Bronchial epithelial cell (primary cell): ENCODE data around the gene ZNF224. TPM values are rescaled to one million over a fixed set of nuclear protein-coding genes. Genes with fewer than 3 reads are reported as not detected.

Source experiments
- DNase-seq: peaks from one replicate; pipeline ENCODE4 v3.0.0-alpha.2; 2010; ENCODE audit warnings: low read depth
- FAIRE-seq: peaks from 2 replicates; lab custom pipeline; 2011; peaks lifted over from hg19 to GRCh38; lab: Jason Lieb, UNC
- H3K27me3 ChIP-seq: 2 replicates; pipeline ENCODE4 v1.5.1; 2011; ENCODE audit warnings: low read length; ENCODE audit not compliant: control insufficient read depth, insufficient read depth
- H3K36me3 ChIP-seq: 2 replicates; pipeline ENCODE4 v1.5.1; 2011; ENCODE audit warnings: low read length; ENCODE audit not compliant: control insufficient read depth, insufficient read depth
- H3K4me3 ChIP-seq: 2 replicates; pipeline ENCODE4 v1.5.1; 2011; ENCODE audit warnings: mild to moderate bottlenecking, low read depth, low read length, control low read depth
- CTCF ChIP-seq: IDR thresholded peaks from 2 replicates; pipeline ENCODE4 v1.5.1; 2011; ENCODE audit warnings: mild to moderate bottlenecking, moderate library complexity, low read length, control low read depth, inconsistent platforms; ENCODE audit not compliant: insufficient read depth, severe bottlenecking
- total RNA-seq: library from RNA; depleted of rRNA; stranded (reverse); fragments of >200 nt; gene quantifications from 2 replicates; pipeline ENCODE4 v1.2.1, GENCODE V29; 2014

Gene ZNF224
- total RNA-seq, 1 donor from 2014 or later = 24.5 TPM

DNA sequence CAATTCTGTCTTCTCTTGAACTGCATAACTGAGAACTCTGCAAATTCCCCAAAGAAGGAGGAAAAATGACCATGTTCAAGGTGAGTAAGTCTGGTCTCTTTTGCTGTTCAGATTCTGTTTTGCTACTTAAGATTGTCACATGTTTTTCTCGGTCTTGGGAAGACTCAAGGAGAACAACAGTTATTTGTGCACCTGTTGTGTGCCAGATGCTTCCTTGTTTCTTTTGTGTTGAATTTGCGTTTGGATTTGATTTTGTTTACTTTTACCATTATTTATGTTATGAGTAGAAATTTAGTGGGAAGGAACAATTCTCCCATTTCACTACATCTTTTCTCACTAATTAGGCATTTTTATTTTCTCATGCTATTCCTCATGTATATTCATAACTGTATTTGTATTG, 17.8 kb upstream of the ZNF224 start:
- Histone ChIP-seq H3K36me3 (peaks cover 1% of the 10 kb centered on the region), H3K27me3 (no peaks in the 10 kb centered on the region), H3K4me3 (no peak overlapping the region)
- no peak for TF ChIP-seq CTCF
- DNase-seq = no peak
- FAIRE-seq = no peak

DNA sequence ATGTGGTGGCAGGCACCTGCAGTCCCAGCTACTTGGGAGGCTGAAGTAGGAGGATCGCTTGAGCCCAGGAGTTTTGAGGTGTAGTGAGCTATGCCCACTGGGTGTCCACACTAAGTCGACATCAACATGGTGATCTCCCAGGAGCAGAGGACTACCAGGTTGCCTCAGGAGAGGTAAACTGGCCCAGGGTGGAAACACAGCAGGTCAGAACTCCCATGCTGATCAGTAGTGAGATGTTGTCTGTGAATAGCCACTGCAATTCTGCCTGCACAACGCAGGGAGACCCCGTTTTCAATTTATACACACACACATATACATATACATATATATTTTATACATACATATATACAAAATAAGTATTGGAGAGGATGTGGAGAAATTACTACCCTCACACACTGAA, 2.1 kb upstream of the ZNF224 start:
- FAIRE-seq (no peak), DNase-seq (no peak)
- TF ChIP-seq CTCF = no peak
- no peaks in the 10 kb centered on the region for H3K36me3 ChIP-seq
- H3K27me3 ChIP-seq = no peaks in the 10 kb centered on the region
- no peak overlapping the region for H3K4me3 ChIP-seq

DNA sequence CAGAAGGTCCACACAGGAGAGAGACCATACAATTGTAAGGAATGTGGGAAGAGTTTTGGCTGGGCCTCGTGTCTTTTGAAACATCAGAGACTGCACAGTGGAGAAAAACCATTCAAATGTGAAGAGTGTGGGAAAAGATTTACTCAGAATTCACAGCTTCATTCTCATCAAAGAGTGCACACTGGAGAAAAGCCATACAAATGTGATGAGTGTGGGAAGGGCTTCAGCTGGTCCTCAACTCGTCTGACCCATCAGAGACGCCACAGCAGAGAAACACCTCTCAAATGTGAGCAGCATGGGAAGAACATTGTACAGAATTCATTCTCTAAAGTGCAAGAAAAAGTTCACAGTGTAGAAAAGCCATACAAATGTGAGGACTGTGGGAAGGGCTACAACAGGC, 13.6 kb downstream of the ZNF224 start:
- peaks cover 5% of the 10 kb centered on the region for H3K36me3 ChIP-seq
- no peak overlapping the region for H3K4me3 ChIP-seq
- H3K27me3 ChIP-seq = no peaks in the 10 kb centered on the region
- TF ChIP-seq CTCF = no peak
- peak; percentile 93 for FAIRE-seq
- DNase-seq = no peak

GRCh38 chr19:44109458-44109857, 15.3 kb downstream of the ZNF224 start:
- no peak overlapping the region for H3K4me3 ChIP-seq
- peaks cover 5% of the 10 kb centered on the region for H3K36me3 ChIP-seq
- FAIRE-seq (no peak), DNase-seq (no peak)
- no peaks in the 10 kb centered on the region for H3K27me3 ChIP-seq
- TF ChIP-seq CTCF = no peak

- peak overlapping the region; percentile 56 for H3K4me3 ChIP-seq
- DNase-seq (peak; percentile 71), FAIRE-seq (no peak)
Observed at GRCh38 chr19:44111910-44112463, 17.8 kb downstream of the ZNF224 start.

More at GRCh38 chr19:44111910-44112463, 17.8 kb downstream of the ZNF224 start:
- TF ChIP-seq CTCF = no peak
- H3K27me3 ChIP-seq = no peaks in the 10 kb centered on the region
- peaks cover 6% of the 10 kb centered on the region for H3K36me3 ChIP-seq
